Amygdala (tissue), 56 donors: Measurements from ENCODE around the gene NCOA5.

Source experiments
- DNase-seq, 56 donors: peaks; one replicate each; lab custom pipeline; 2025; lab: John Stamatoyannopoulos, UW

The NCOA5 gene

GRCh38 chr20:46065691-46066090, 24.1 kb downstream of the NCOA5 start:
- DNase-seq, result no peak

GRCh38 chr20:46065006-46065405, 24.8 kb downstream of the NCOA5 start:
- no peak for DNase-seq

GRCh38 chr20:46063652-46064054, 26.1 kb downstream of the NCOA5 start:
- DNase-seq, result no peak

- no peak for DNase-seq
Measured at GRCh38 chr20:46063151-46063550, 26.6 kb downstream of the NCOA5 start.

- DNase-seq, result no peak
Measured at GRCh38 chr20:46062621-46063020, 27.1 kb downstream of the NCOA5 start.

- no peak for DNase-seq
Measured at GRCh38 chr20:46062151-46062550, 27.6 kb downstream of the NCOA5 start.

- no peak for DNase-seq
Measured at GRCh38 chr20:46060975-46061374, 28.8 kb downstream of the NCOA5 start.

GRCh38 chr20:46060301-46060881, 29.4 kb downstream of the NCOA5 start:
- DNase-seq, result peak in 5 of 56 donors; percentile 4 to 42 (median 14)

GRCh38 chr20:46058599-46059281, 31.0 kb downstream of the NCOA5 start:
- DNase-seq, result peak in 6 of 56 donors; percentile 24 to 37 (median 30)

GRCh38 chr20:46057856-46058598, 31.7 kb downstream of the NCOA5 start:
- DNase-seq, result peak in 20 of 56 donors; percentile 13 to 65 (median 41)

GRCh38 chr20:46056970-46057855, 32.5 kb downstream of the NCOA5 start:
- DNase-seq, result peak in 6 of 56 donors; percentile 12 to 29 (median 20)

GRCh38 chr20:46056027-46056833, 33.5 kb downstream of the NCOA5 start:
- no peak for DNase-seq

GRCh38 chr20:46055269-46055668, 34.5 kb downstream of the NCOA5 start:
- DNase-seq, result no peak

- no peak for DNase-seq
Measured at GRCh38 chr20:46054606-46055005, 35.2 kb downstream of the NCOA5 start.

- DNase-seq, result no peak
Measured at GRCh38 chr20:46053416-46053815, 36.3 kb downstream of the NCOA5 start.

GRCh38 chr20:46051556-46052308, 38.0 kb downstream of the NCOA5 start:
- DNase-seq, result no peak

- no peak for DNase-seq
Measured at GRCh38 chr20:46050885-46051284, 38.9 kb downstream of the NCOA5 start.

- no peak for DNase-seq
Measured at GRCh38 chr20:46050444-46050843, 39.3 kb downstream of the NCOA5 start.

GRCh38 chr20:46049815-46050214, 39.9 kb downstream of the NCOA5 start:
- no peak for DNase-seq
